ENCODE measurements around the gene TRAK1.

TRAK1 gene

GRCh38 chr3:42267878-42268277 is 176.7 kb downstream of the TRAK1 start:
- H3K4me1 ChIP-seq (ENCODE audit: insufficient read depth, low read length, poor library complexity, severe bottlenecking), result no peaks in the 10 kb centered on the region
- 0 out of 2 replicates have a peak, but pooled peaks cover 3% of the 10 kb centered on the region for H3K9me3 ChIP-seq (ENCODE audit: insufficient read depth, low read depth, low read length)
- H3K9ac ChIP-seq (ENCODE audit: low read depth, low read length, poor library complexity, severe bottlenecking), result no peak overlapping the region
- H3K4me2 ChIP-seq (ENCODE audit: low read depth, low read length, poor library complexity, severe bottlenecking), result no peak overlapping the region
- H3K9me2 ChIP-seq (replicated peaks; ENCODE audit: low read depth, low read length), result no peaks in the 10 kb centered on the region
- H2AFZ ChIP-seq (ENCODE audit: low read length), result no peak overlapping the region
- H3K36me3 ChIP-seq (ENCODE audit: insufficient read depth, low read length), result no peaks in the 10 kb centered on the region
- no peak overlapping the region for H3K4me3 ChIP-seq (ENCODE audit: low read length, poor library complexity, severe bottlenecking)
- no peaks in the 10 kb centered on the region for H3K27me3 ChIP-seq (ENCODE audit: insufficient read depth, low read length, poor library complexity, severe bottlenecking)
- no peaks in the 10 kb centered on the region for H3F3A ChIP-seq (ENCODE audit: low read depth)
- no peaks in the 10 kb centered on the region for H3K79me2 ChIP-seq (ENCODE audit: insufficient read depth, low read length)
- no peaks in the 10 kb centered on the region for H4K20me1 ChIP-seq (ENCODE audit: insufficient read depth, low read length, poor library complexity, severe bottlenecking)
- TF ChIP-seq CTCF (conservative IDR thresholded peaks at IDR 0.05; ENCODE audit: low read length) (no peak), EZH2phosphoT487 (IDR thresholded peaks at IDR 0.05; ENCODE audit: borderline replicate concordance) (no peak)

GRCh38 chr3:42269647-42270046 is 178.5 kb downstream of the TRAK1 start:
- no peaks in the 10 kb centered on the region for H3K27me3 ChIP-seq (ENCODE audit: insufficient read depth, low read length, poor library complexity, severe bottlenecking)

GRCh38 chr3:42270561-42270960 is 179.4 kb downstream of the TRAK1 start:
- Histone ChIP-seq H3K4me2 (ENCODE audit: low read depth, low read length, poor library complexity, severe bottlenecking) (no peak overlapping the region), H4K20me1 (ENCODE audit: insufficient read depth, low read length, poor library complexity, severe bottlenecking) (no peaks in the 10 kb centered on the region), H3K27me3 (ENCODE audit: insufficient read depth, low read length, poor library complexity, severe bottlenecking) (no peaks in the 10 kb centered on the region), H3K9ac (ENCODE audit: low read depth, low read length, poor library complexity, severe bottlenecking) (no peak overlapping the region), H3K9me2 (replicated peaks; ENCODE audit: low read depth, low read length) (no peaks in the 10 kb centered on the region), H3K4me1 (ENCODE audit: insufficient read depth, low read length, poor library complexity, severe bottlenecking) (no peaks in the 10 kb centered on the region), H3K4me3 (ENCODE audit: low read length, poor library complexity, severe bottlenecking) (no peak overlapping the region), H3K9me3 (ENCODE audit: insufficient read depth, low read depth, low read length) (0 out of 2 replicates have a peak, but pooled peaks cover 3% of the 10 kb centered on the region), H3F3A (ENCODE audit: low read depth) (no peaks in the 10 kb centered on the region), H3K36me3 (ENCODE audit: insufficient read depth, low read length) (no peaks in the 10 kb centered on the region), H3K79me2 (ENCODE audit: insufficient read depth, low read length) (no peaks in the 10 kb centered on the region), H2AFZ (ENCODE audit: low read length) (no peak overlapping the region)
- TF ChIP-seq CTCF (conservative IDR thresholded peaks at IDR 0.05; ENCODE audit: low read length) (no peak), EZH2phosphoT487 (IDR thresholded peaks at IDR 0.05; ENCODE audit: borderline replicate concordance) (no peak)

More at GRCh38 chr3:42269647-42270046, 178.5 kb downstream of the TRAK1 start:
- no peak for TF ChIP-seq EZH2phosphoT487 (IDR thresholded peaks at IDR 0.05; ENCODE audit: borderline replicate concordance)
- TF ChIP-seq CTCF (conservative IDR thresholded peaks at IDR 0.05; ENCODE audit: low read length), result no peak
- H3K4me2 ChIP-seq (ENCODE audit: low read depth, low read length, poor library complexity, severe bottlenecking), result no peak overlapping the region
- H3K9ac ChIP-seq (ENCODE audit: low read depth, low read length, poor library complexity, severe bottlenecking), result no peak overlapping the region
- no peak overlapping the region for H2AFZ ChIP-seq (ENCODE audit: low read length)
- 0 out of 2 replicates have a peak, but pooled peaks cover 3% of the 10 kb centered on the region for H3K9me3 ChIP-seq (ENCODE audit: insufficient read depth, low read depth, low read length)
- H3K4me3 ChIP-seq (ENCODE audit: low read length, poor library complexity, severe bottlenecking), result no peak overlapping the region
- H3K79me2 ChIP-seq (ENCODE audit: insufficient read depth, low read length), result no peaks in the 10 kb centered on the region
- no peaks in the 10 kb centered on the region for H4K20me1 ChIP-seq (ENCODE audit: insufficient read depth, low read length, poor library complexity, severe bottlenecking)
- H3K36me3 ChIP-seq (ENCODE audit: insufficient read depth, low read length), result no peaks in the 10 kb centered on the region
- no peaks in the 10 kb centered on the region for H3K4me1 ChIP-seq (ENCODE audit: insufficient read depth, low read length, poor library complexity, severe bottlenecking)
- H3K9me2 ChIP-seq (replicated peaks; ENCODE audit: low read depth, low read length), result no peaks in the 10 kb centered on the region
- no peaks in the 10 kb centered on the region for H3F3A ChIP-seq (ENCODE audit: low read depth)
